ENCODE measurements around the gene AK1.

DNA sequence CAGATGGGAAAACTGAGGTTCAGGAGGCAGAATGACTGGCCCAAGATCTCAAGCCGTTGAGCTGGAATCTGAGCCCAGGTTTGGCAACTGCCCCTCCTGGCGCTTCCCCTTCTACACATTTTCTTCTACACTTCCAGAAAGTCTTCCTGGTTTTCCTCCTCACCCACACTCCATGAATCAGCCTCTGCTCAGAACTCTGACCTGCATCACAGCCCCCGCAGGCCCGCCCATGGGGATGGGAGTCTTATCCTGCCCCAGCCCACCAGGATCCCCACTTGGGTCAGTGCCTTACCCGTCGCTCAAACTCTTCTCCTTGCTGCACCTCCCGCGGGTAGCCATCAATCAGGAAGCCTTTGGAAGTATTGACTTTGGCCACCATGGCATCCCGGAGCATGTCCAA lies 5.9 kb downstream of the AK1 start:
- TF ChIP-seq EZH2 (IDR thresholded peaks at IDR 0.05; ENCODE audit: borderline replicate concordance, low read length), result no peak
- TF ChIP-seq, protein P1, sequence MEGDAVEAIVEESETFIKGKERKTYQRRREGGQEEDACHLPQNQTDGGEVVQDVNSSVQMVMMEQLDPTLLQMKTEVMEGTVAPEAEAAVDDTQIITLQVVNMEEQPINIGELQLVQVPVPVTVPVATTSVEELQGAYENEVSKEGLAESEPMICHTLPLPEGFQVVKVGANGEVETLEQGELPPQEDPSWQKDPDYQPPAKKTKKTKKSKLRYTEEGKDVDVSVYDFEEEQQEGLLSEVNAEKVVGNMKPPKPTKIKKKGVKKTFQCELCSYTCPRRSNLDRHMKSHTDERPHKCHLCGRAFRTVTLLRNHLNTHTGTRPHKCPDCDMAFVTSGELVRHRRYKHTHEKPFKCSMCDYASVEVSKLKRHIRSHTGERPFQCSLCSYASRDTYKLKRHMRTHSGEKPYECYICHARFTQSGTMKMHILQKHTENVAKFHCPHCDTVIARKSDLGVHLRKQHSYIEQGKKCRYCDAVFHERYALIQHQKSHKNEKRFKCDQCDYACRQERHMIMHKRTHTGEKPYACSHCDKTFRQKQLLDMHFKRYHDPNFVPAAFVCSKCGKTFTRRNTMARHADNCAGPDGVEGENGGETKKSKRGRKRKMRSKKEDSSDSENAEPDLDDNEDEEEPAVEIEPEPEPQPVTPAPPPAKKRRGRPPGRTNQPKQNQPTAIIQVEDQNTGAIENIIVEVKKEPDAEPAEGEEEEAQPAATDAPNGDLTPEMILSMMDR (IDR thresholded peaks at IDR 0.05; ENCODE audit: low read length), result no peak

Data from OCI-LY1 (cell line).